ENCODE data around the gene LRRFIP2. TPM values are rescaled to one million over a fixed set of nuclear protein-coding genes. Genes with fewer than 3 reads are reported as not detected.

LRRFIP2 gene
- total and polyA plus RNA-seq, 2 of the 8 experiments (the other 6 are each of a cell fraction or from before 2014, with no cell fraction given), result 8.8 to 25.6 TPM

DNA sequence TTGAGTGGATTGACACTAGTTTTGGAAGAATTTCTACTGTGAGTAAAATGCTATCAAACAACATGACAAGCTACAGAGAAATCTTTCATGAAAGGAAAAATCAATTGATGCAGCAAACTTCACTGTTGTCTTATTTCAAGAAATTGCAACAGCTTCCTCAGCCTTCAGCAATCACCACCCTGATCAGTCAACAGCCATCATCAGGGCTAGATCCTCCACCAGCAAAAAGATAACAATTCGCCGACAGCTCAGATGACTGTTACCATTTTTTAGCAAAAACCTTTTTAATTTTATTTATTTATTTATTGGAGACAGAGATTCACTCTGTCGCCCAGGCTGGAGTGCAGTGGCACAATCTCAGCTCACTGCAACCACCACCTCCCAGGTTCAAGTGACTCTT lies 137.0 kb downstream of the LRRFIP2 start:
- H3K4me2 ChIP-seq (ENCODE audit: insufficient read depth in 1 of 2, low read depth in 2 of 2, low read length in 2 of 2), result no peak overlapping the region
- no peak overlapping the region for H3K18ac ChIP-seq (ENCODE audit: extremely low read depth, low read length)
- no peaks in the 10 kb centered on the region for H3K23me2 ChIP-seq (ENCODE audit: low read depth, low read length)
- H2BK15ac ChIP-seq (ENCODE audit: low read length), result no peak overlapping the region
- H4K8ac ChIP-seq (ENCODE audit: extremely low read depth, insufficient read depth, low read length), result no peak overlapping the region
- peaks cover 7 to 61% (median 40%) of the 10 kb centered on the region in 4 experiments; a peak in 7 of 8 replicates for H3K36me3 ChIP-seq (ENCODE audit: control insufficient read depth in 2 of 4, insufficient read depth in 4 of 4, low read length in 3 of 4)
- H2BK12ac ChIP-seq (ENCODE audit: low read depth, low read length), result no peak overlapping the region
- POLR2A ChIA-PET (ENCODE audit: partially characterized antibody), result interaction anchor here (2.4 kb wide), 1 partner anchor 44 kb away, joined by 5 read pairs; the partner anchor contains the start of genes EPM2AIP1 and MLH1
- no peak overlapping the region for H2BK5ac ChIP-seq (ENCODE audit: low read depth, low read length)
- H2BK120ac ChIP-seq (replicated peaks; ENCODE audit: low read depth, low read length), result no peak overlapping the region
- H3K23ac ChIP-seq (ENCODE audit: insufficient read length), result no peak overlapping the region
- no peaks in the 10 kb centered on the region for H4K20me1 ChIP-seq (replicated peaks in 1 of 2; ENCODE audit: control insufficient read depth in 1 of 2, insufficient read depth in 2 of 2, low read length in 2 of 2)
- H3K79me2 ChIP-seq (ENCODE audit: control insufficient read depth in 1 of 2, insufficient read depth in 2 of 2, low read length in 2 of 2), result no peaks in the 10 kb centered on the region
- CTCF ChIA-PET (ENCODE audit: partially characterized antibody), result interaction anchor here (1.3 to 1.5 kb wide), 2 partner anchors 133 to 306 kb away, joined by 3 read pairs; no protein-coding TSS in a partner anchor
- no peak overlapping the region for H3K4me3 ChIP-seq (ENCODE audit: extremely low read depth in 1 of 4, insufficient read depth in 2 of 4, low read depth in 3 of 4, low read length in 4 of 4)
- no peak overlapping the region for H3K56ac ChIP-seq (replicated peaks; ENCODE audit: insufficient read length, low read depth, low read length)
- no peak overlapping the region for H4K5ac ChIP-seq (ENCODE audit: insufficient read length, low read depth, low read length)
- H4K91ac ChIP-seq (replicated peaks; ENCODE audit: insufficient read length, low read length), result no peak overlapping the region
- no peak overlapping the region for H2AK5ac ChIP-seq (ENCODE audit: low read depth, low read length)
- H2AFZ ChIP-seq (ENCODE audit: low read length), result no peak overlapping the region
- no peaks in the 10 kb centered on the region for H3K27me3 ChIP-seq (replicated peaks in 1 of 4; ENCODE audit: control insufficient read depth in 3 of 4, extremely low read depth in 1 of 4, insufficient read depth in 3 of 4, low read length in 3 of 4)
- 90% methylated on average over 3 of the region's 3 CpGs; no CpG with 5 or more reads in 1 of the 2 experiments for WGBS, 2 experiments (ENCODE audit: extremely low coverage in 1 of 2, insufficient coverage in 1 of 2, insufficient read length in 1 of 2, insufficient replicate concordance in 2 of 2, low coverage in 1 of 2, low lambda C conversion rate in 2 of 2, missing lambda C conversion rate in 1 of 2)
- FAIRE-seq (no peak), DNase-seq (ENCODE audit: low read depth in 1 of 2, low spot score in 2 of 2) (no peak)
- no peak overlapping the region for H3K9ac ChIP-seq (replicated peaks in 1 of 4; ENCODE audit: extremely low read depth in 1 of 4, low read depth in 3 of 4, low read length in 3 of 4)
- no peaks in the 10 kb centered on the region for H3K4me1 ChIP-seq (replicated peaks in 1 of 4; ENCODE audit: control insufficient read depth in 3 of 4, insufficient read depth in 4 of 4, low read length in 3 of 4)
- H3K14ac ChIP-seq (ENCODE audit: insufficient read length), result no peak overlapping the region
- H2BK20ac ChIP-seq (ENCODE audit: low read length), result no peak overlapping the region
- H3K4ac ChIP-seq (replicated peaks; ENCODE audit: insufficient read length, low read depth, low read length), result no peak overlapping the region
- 0 out of 4 replicates have a peak, but pooled peaks cover 0 to 3% of the 10 kb centered on the region in 2 experiments for H3K9me3 ChIP-seq (ENCODE audit: insufficient read depth in 2 of 2, low read depth in 1 of 2, low read length in 1 of 2)
- H3K79me1 ChIP-seq (ENCODE audit: low read depth, low read length), result peaks cover 4% of the 10 kb centered on the region; the same call in 1 of the 2 replicates
- H3K27ac ChIP-seq (ENCODE audit: low read depth, low read length), result no peak overlapping the region
- TF ChIP-seq SP4 (IDR thresholded peaks at IDR 0.05; ENCODE audit: low read length) (no peak), TBP (IDR thresholded peaks at IDR 0.05; ENCODE audit: low read depth, low read length) (no peak), POU5F1 (IDR thresholded peaks at IDR 0.05; ENCODE audit: low read depth, low read length) (no peak), GABPA (IDR thresholded peaks at IDR 0.05; ENCODE audit: borderline replicate concordance, insufficient read depth, low read length) (no peak), CBX5 (IDR thresholded peaks at IDR 0.05; ENCODE audit: low read depth, low read length) (no peak), KDM1A (IDR thresholded peaks at IDR 0.05; ENCODE audit: borderline replicate concordance, low read length) (no peak), CEBPB (IDR thresholded peaks at IDR 0.05; ENCODE audit: low read depth, low read length) (no peak), ZNF274 (IDR thresholded peaks at IDR 0.05; ENCODE audit: borderline replicate concordance, extremely low read depth, low read length) (no peak), BRCA1 (IDR thresholded peaks at IDR 0.05; ENCODE audit: low read depth, low read length) (no peak), KDM5A (IDR thresholded peaks at IDR 0.05; ENCODE audit: low read length) (no peak), CREB1 (IDR thresholded peaks at IDR 0.05) (no peak), NANOG (IDR thresholded peaks at IDR 0.05; ENCODE audit: insufficient read depth, low read depth, low read length, poor library complexity, severe bottlenecking) (no peak), EP300 (IDR thresholded peaks at IDR 0.05; ENCODE audit: borderline replicate concordance in 1 of 2, low read depth in 2 of 2, low read length in 2 of 2) (no peak), FOSL1 (IDR thresholded peaks at IDR 0.05; ENCODE audit: insufficient read depth, low read depth, low read length) (no peak)
- TF ChIP-seq, protein P1, sequence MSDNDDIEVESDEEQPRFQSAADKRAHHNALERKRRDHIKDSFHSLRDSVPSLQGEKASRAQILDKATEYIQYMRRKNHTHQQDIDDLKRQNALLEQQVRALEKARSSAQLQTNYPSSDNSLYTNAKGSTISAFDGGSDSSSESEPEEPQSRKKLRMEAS (IDR thresholded peaks at IDR 0.05), result no peak
